ENCODE measurements around the gene STK10.

The STK10 gene

DNA sequence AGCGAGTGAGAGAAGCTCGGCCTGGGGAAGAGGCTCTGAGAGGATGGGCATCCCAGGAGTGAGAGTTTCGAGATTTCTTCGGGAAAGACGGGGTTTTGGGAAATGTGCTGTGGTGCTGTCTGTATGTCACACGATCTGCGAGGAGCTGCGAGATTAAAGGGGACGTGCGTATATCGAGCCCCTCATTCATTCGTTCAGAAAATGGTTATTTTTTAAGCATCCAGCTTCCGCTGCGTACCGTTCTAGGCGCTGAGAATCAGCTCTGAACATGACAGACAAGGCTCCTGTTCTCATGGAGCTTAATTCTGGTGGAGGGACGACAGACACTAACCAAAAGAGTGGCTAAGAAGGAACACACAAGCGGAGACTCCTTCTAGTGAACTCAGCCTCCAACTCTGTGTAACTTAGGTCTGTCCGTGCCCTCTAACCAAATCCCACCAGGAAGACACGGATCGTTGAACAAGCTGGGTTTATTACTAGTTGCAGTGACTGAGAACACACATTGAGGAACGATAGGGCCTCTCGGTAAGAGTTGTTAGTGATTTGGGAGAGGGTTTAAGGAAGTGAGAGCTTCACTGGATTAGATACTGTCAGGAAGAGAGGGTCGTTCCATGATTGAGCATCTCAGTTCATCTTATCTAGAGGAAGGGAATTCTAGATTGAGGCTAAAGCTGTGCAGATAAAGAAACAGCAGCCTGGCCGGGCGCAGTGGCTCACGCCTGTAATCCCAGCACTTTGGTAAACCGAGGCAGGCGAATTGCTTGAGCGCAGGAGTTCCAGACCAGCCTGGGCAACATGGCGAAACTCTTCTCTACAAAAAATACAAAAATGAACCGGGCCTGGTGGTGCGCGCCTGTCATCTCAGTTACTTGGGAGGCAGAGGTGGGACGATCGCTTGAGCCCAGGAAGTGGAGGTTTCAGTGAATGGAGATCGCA is 180.6 kb downstream of the STK10 start:
- TF ChIP-seq, protein P1, sequence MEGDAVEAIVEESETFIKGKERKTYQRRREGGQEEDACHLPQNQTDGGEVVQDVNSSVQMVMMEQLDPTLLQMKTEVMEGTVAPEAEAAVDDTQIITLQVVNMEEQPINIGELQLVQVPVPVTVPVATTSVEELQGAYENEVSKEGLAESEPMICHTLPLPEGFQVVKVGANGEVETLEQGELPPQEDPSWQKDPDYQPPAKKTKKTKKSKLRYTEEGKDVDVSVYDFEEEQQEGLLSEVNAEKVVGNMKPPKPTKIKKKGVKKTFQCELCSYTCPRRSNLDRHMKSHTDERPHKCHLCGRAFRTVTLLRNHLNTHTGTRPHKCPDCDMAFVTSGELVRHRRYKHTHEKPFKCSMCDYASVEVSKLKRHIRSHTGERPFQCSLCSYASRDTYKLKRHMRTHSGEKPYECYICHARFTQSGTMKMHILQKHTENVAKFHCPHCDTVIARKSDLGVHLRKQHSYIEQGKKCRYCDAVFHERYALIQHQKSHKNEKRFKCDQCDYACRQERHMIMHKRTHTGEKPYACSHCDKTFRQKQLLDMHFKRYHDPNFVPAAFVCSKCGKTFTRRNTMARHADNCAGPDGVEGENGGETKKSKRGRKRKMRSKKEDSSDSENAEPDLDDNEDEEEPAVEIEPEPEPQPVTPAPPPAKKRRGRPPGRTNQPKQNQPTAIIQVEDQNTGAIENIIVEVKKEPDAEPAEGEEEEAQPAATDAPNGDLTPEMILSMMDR (IDR thresholded peaks at IDR 0.05; ENCODE audit: low read depth, low read length), result no peak

DNA sequence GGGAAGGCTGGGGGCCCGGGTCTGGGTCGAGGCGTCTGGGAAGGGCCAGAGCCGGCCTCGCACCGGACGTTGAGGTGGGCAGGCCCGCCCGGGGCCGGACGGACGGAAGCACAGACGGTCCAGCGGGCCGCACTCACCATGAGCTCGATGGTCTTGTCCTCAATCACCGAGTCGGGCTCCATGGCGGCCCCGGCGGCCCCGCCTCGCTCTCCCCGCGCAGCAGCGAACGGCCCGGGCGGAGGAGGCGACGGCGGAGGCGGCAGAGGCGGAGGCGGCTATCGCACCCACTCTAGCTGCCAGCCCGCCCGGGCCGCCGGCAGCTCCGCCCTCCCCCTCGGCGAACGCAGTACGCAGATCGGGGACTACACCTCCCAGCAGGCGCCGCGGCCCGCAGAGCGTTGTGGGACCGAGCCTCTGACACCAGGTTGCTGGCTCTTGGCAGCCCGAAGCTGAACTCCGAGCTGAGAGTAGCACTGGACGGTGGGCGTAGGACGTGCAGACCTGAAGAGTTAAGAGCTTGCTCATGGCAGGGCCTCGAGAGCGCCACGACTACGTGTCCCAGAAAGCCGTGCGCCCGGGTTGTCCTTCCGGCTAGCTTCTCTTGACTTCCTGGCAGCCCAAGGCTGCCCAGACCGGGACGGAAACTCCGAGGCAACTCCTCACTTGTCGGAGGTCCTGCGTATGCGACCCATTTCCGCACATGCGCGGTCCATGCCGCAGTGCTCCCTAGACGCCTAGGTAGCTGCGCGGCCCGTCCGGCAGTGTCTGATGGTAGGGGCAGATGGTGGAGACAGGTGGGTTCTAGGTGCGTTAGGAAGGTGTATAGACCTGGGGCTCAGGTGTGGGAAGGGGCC is 181.5 kb downstream of the STK10 start, which contains the start of gene FBXW11:
FBXW11 (minus strand) TSS at position 318 of the 854 bp plus-strand sequence; CDS start at position 182, 136 bp downstream.
- TF ChIP-seq, protein P1 (IDR thresholded peaks at IDR 0.05; ENCODE audit: low read depth, low read length), result no peak
- H3K4me3 ChIP-seq (ENCODE audit: low read depth, low read length), result peak within 1 kb of the TSS; percentile 81

More for the DNA sequence above, 180.6 kb downstream of the STK10 start:
- H3K4me3 ChIP-seq (ENCODE audit: low read depth, low read length), result peak overlapping the region; percentile 81

DNA sequence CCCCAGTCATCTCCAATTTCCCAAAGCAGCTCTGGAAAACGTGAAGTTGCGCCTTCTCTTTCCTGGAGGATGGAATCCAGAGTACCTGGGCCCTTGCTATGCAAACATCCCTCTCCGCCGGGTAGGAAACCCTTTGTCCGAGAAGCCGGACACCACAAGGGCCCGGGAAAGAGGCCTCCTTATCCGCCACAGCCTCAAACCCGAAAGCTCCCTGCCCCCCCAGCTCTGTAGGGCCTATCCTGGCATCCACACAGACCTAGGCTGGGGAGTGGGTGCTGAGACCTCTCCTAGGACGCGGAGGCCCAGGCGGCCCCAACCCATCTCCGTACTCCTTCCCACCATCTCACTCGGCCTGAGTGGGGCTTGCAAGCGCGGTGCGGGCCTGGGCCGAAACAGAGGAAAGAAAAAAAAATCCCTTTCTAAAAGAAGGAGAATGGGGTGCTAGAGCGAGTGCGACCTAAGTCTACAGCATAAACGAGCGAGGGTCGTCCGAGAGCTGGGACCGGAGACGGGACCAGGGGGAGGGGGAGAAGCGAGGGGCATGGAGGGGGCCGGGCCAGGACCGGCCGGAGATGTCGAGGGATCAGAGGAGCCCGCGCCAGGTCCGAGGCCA is 182.2 kb downstream of the STK10 start:
- TF ChIP-seq, protein P1 (IDR thresholded peaks at IDR 0.05; ENCODE audit: low read depth, low read length), result no peak
- H3K4me3 ChIP-seq (ENCODE audit: low read depth, low read length), result peak overlapping the region; percentile 81

DNA sequence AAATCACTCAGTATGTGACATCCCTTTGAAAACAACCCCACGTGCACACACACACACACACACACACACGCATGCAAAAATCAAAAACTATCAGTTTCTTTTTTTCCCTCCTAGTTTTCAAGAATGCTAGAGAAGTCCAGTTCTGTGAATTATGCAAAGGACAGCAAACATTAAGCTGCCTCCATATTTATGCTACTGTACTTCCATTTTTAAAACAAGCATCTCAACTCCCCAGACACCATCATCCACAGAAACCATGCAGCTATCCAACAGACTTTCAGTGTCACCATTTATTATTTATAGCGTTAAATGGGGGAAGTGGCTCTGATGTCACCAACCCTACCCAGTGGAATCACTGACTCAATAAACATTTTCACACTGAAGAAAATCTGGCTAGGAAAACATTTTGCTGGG is 183.2 kb downstream of the STK10 start:
- H3K4me3 ChIP-seq (ENCODE audit: low read depth, low read length), result peak overlapping the region; percentile 81
- TF ChIP-seq, protein P1 (IDR thresholded peaks at IDR 0.05; ENCODE audit: low read depth, low read length), result no peak

DNA sequence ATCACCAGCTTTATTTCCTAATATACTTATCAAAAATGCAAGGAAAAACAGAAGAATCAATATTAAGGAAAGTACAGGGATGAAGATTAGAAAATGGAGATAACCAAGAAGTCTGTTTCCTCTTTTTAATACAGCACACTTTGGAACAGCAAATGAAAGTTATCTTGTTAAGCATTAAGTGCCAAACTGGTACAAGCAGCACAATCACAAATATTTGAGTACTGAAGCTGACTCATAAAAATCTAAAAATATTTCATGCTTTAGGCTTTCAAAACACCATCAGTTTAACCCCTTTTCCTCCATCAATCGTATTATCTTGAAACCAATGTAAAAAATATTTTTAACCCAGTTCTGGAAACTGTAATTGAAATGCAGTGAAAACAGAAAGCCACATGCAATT is 184.3 kb downstream of the STK10 start:
- no peak overlapping the region for H3K4me3 ChIP-seq (ENCODE audit: low read depth, low read length)

DNA sequence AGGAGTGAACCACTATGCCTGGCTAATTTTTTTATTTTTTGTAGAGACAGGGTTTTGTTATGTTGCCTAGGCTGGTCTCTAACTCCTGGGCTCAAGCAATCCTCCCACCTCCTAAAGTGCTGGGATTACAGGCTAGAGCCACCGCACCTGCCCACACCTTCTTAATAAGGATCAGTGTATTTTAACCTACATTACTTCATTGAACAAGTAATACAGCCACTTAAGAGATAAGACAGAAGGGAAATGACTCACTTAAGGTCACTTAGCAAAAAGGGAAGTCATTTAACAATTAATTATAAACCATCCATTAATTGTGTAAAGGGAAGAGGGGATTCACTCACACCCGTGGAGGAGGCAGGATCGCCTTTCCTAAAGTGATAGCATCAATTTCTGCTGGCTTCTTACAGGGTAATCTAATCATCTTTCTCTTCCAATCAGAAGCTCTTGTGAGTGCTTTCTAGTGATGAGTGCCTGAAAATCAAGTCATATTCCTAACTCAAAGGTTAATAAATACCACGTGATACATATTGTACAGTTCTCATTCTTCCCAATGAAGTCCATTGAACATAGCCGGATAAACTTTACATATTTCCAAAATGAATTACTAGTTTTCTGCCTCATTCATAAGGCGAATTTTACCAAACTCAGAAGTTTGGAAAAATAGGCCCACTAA is 185.0 kb downstream of the STK10 start:
- H3K4me3 ChIP-seq (ENCODE audit: low read depth, low read length), result no peak overlapping the region
- TF ChIP-seq, protein P1 (IDR thresholded peaks at IDR 0.05; ENCODE audit: low read depth, low read length), result no peak

More for the DNA sequence above, 184.3 kb downstream of the STK10 start:
- TF ChIP-seq, protein P1 (IDR thresholded peaks at IDR 0.05; ENCODE audit: low read depth, low read length), result no peak

All from WI38 (cell line).